Colonic mucosa (tissue), 4 donors: Measurements from ENCODE around the gene CAPZB. TPM values are rescaled to one million over a fixed set of nuclear protein-coding genes. Genes with fewer than 3 reads are reported as not detected.

Source experiments
- DNase-seq: peaks from one replicate; pipeline ENCODE4 v3.0.0-alpha.2; 2020
- H3K27ac ChIP-seq: fragments of 200-600 bp; one replicate; pipeline ENCODE4 v1.8.0; 2021
- H3K27me3 ChIP-seq: fragments of 200-600 bp; one replicate; pipeline ENCODE4 v1.8.0; 2021
- H3K36me3 ChIP-seq: fragments of 200-600 bp; one replicate; pipeline ENCODE4 v1.8.0; 2021
- H3K4me1 ChIP-seq: fragments of 200-600 bp; one replicate; pipeline ENCODE4 v1.8.0; 2021; ENCODE audit warnings: mild to moderate bottlenecking
- H3K4me3 ChIP-seq: fragments of 200-600 bp; one replicate; pipeline ENCODE4 v1.8.0; 2021
- H3K9ac ChIP-seq, 2 donors: one replicate each; pipeline ENCODE4 v1.7.0; 2013; ENCODE audit warnings: control low read depth in 2 of 2, low read depth in 2 of 2, low read length in 2 of 2
- H3K9me3 ChIP-seq: fragments of 200-600 bp; one replicate; pipeline ENCODE4 v1.8.0; 2021
- intact Hi-C: fragments of 100-400 bp; cut with DNase I; formaldehyde crosslinking; loops from one replicate; pipeline ENCODE4 v1.14.1; 2022
- total RNA-seq, 2 donors: library from RNA; stranded (reverse); fragmentation: NEBNext Ultra II Directional in 1 of 2; extraction: Animal tissue kit (Norgen Biotek cat#: 25700) in 1 of 2; gene quantifications; one replicate each; pipeline ENCODE4 v1.2.1, GENCODE V29; 2021
- TF ChIP-seq, protein P1 (sequence below): fragments of 200-600 bp; IDR thresholded peaks from one replicate; pipeline ENCODE4 v1.8.0; 2022; ENCODE audit warnings: antibody characterized with exemption, mild to moderate bottlenecking
- donor health status: healthy.
- donor health status: DM: no; HTN: no; CAD: no.
- donor health status: DM: no; HTN: no; CAD: no.

CAPZB gene
- total RNA-seq, 2 donors from 2014 or later, result 397 to 407 TPM

DNA sequence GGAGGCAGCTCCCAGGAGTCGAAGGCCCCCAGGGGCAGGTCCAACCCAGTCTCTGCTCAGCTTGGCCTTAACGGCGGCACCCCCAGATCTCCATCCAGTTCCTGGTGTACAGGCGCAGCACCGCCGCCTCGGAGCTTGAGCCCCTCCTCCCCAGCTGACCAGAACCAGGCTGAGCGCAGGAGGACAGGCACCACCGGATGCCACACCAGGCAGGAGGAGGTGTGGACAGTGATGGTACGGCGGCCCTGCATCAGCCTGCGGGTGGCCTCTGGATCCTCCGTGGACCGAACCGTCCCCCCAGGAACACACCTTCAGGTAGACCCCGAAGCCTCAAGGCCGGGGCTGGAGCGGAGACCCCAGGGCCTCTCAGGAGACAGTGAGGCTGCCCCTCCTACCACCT is 156.9 kb downstream of the CAPZB start:
- no peaks in the 10 kb centered on the region for H3K27me3 ChIP-seq
- H3K27ac ChIP-seq, result no peak overlapping the region
- H3K4me1 ChIP-seq, result no peaks in the 10 kb centered on the region
- DNase-seq, result no peak
- TF ChIP-seq, protein P1, sequence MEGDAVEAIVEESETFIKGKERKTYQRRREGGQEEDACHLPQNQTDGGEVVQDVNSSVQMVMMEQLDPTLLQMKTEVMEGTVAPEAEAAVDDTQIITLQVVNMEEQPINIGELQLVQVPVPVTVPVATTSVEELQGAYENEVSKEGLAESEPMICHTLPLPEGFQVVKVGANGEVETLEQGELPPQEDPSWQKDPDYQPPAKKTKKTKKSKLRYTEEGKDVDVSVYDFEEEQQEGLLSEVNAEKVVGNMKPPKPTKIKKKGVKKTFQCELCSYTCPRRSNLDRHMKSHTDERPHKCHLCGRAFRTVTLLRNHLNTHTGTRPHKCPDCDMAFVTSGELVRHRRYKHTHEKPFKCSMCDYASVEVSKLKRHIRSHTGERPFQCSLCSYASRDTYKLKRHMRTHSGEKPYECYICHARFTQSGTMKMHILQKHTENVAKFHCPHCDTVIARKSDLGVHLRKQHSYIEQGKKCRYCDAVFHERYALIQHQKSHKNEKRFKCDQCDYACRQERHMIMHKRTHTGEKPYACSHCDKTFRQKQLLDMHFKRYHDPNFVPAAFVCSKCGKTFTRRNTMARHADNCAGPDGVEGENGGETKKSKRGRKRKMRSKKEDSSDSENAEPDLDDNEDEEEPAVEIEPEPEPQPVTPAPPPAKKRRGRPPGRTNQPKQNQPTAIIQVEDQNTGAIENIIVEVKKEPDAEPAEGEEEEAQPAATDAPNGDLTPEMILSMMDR, result no peak
- no peaks in the 10 kb centered on the region for H3K36me3 ChIP-seq
- H3K9ac ChIP-seq, result no peak overlapping the region
- no peak overlapping the region for H3K4me3 ChIP-seq
- intact Hi-C loops, result no loop called here
- no peaks in the 10 kb centered on the region for H3K9me3 ChIP-seq

DNA sequence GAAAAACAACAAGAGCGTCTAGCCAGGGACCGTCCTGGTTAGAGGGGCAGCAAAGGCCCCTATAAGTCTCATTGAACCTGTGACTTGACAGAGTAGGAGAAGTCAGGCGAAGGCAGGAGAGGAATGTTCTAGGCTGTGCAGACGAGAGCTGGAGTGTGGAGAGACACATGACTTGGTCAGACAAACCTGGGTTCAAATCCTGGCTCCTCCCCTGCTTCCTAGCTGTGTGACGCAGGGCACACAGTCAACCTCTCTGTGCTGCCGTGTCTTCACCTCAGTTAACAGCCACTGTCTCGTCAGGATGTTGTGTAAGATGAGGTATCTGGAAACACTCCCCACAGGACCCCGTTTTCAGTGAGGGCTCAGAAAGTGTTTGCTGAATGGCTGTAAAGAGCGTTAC is 157.6 kb downstream of the CAPZB start:
- no peaks in the 10 kb centered on the region for H3K4me1 ChIP-seq
- TF ChIP-seq, protein P1, result no peak
- H3K36me3 ChIP-seq, result no peaks in the 10 kb centered on the region
- intact Hi-C loops, result no loop called here
- H3K27me3 ChIP-seq, result no peaks in the 10 kb centered on the region
- H3K9ac ChIP-seq, result no peak overlapping the region
- no peak overlapping the region for H3K27ac ChIP-seq
- H3K4me3 ChIP-seq, result no peak overlapping the region
- H3K9me3 ChIP-seq, result no peaks in the 10 kb centered on the region
- no peak for DNase-seq

- intact Hi-C loops, result no loop called here
- Histone ChIP-seq H3K9ac (no peak overlapping the region), H3K4me1 (no peaks in the 10 kb centered on the region), H3K4me3 (no peak overlapping the region), H3K36me3 (no peaks in the 10 kb centered on the region), H3K27ac (no peak overlapping the region), H3K27me3 (no peaks in the 10 kb centered on the region), H3K9me3 (no peaks in the 10 kb centered on the region)
- no peak for DNase-seq
- TF ChIP-seq, protein P1, result no peak
Observed at GRCh38 chr1:19327301-19327700, 158.0 kb downstream of the CAPZB start.

DNA sequence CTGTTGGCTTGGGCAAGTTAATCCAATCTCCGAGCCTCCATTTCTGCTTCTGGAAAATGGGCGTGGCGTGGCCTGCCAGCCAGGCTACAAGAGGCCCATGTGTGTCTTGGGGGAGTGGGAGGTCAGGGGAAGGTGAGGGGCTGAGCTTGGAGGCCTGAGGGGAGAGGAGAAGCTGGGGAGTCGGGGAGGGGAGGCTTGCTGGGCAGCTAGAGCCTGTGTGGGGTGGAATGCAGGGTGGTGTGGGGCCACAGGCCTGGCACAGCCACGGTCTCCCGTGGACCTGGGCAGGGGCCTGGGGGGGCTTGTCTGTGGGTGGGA is 158.6 kb downstream of the CAPZB start:
- intact Hi-C loops, result no loop called here
- Histone ChIP-seq H3K9me3 (no peaks in the 10 kb centered on the region), H3K4me1 (no peaks in the 10 kb centered on the region), H3K4me3 (no peak overlapping the region), H3K27me3 (no peaks in the 10 kb centered on the region), H3K27ac (no peak overlapping the region), H3K9ac (no peak overlapping the region), H3K36me3 (no peaks in the 10 kb centered on the region)
- DNase-seq, result no peak
- TF ChIP-seq, protein P1, result no peak

- TF ChIP-seq, protein P1, result no peak
- no peaks in the 10 kb centered on the region for H3K36me3 ChIP-seq
- intact Hi-C loops, result no loop called here
Observed at GRCh38 chr1:19325958-19326747, 159.2 kb downstream of the CAPZB start.

More at GRCh38 chr1:19325958-19326747, 159.2 kb downstream of the CAPZB start:
- H3K4me1 ChIP-seq, result no peaks in the 10 kb centered on the region
- H3K27ac ChIP-seq, result no peak overlapping the region
- no peak for DNase-seq
- H3K9ac ChIP-seq, result no peak overlapping the region
- H3K4me3 ChIP-seq, result no peak overlapping the region
- H3K9me3 ChIP-seq, result no peaks in the 10 kb centered on the region
- no peaks in the 10 kb centered on the region for H3K27me3 ChIP-seq
